Fibroblast of skin of right biceps (primary cell): ENCODE results near the gene DPH1.

ENCODE experiments used
- DNase-seq: peaks from one replicate; pipeline ENCODE4 v3.0.0-alpha.2; 2013

Gene DPH1

DNA sequence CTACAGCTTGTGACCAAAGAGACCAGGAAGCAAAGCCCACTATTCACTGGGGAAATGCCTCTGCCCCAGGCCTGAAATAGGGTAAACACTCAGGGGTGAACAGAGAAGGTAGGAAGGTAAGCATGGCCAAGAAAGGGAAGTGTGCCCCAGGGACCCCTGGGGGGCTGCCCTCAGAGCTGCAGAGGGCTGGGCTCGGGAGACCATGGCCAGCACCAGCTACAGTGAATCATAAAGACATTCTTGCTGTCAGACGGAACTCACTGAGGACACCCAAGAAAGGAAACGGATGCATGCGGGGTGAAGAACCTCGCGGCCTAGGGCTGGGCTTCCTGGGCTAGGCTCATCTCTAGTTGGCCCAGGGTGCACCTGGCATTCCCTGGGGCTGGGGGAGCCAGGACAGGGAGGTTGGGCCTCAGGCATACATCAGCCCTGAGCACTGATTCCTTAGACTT is 34.6 kb downstream of the DPH1 start:
- DNase-seq: peak; percentile 61

GRCh38 chr17:2064980-2065785 is 35.2 kb downstream of the DPH1 start:
- DNase-seq: peak; percentile 85

DNA sequence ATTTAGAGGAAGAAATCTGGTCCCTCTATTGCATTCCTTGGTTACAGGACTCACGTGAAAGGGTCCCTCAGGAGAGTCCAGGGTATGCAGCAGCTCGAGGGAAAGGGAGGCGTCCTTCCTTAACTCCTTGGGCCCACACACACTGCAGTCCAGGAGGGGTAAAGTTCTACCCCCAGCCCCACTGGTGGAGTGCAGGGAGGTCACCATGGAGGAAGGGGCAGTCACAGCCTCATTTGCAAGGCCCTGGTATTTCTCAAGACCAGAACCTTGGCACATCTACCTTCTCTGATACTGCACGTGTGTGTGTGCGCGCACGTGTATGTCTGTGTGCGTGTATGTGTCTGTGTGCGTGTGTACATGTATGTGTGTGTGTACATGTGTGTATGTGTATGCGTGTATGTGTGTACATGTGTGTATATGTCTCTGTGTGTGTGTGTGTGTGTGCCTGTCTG is 36.0 kb downstream of the DPH1 start:
- DNase-seq: no peak

- DNase-seq: peak; percentile 28
These were observed 37.2 kb downstream of the DPH1 start for GRCh38 chr17:2067048-2067561.

- DNase-seq: peak; percentile 80
These were observed 37.7 kb downstream of the DPH1 start for GRCh38 chr17:2067608-2068024.

GRCh38 chr17:2068031-2068518 is 38.1 kb downstream of the DPH1 start:
- peak; percentile 95 for DNase-seq

GRCh38 chr17:2068519-2069051 is 38.6 kb downstream of the DPH1 start:
- DNase-seq: peak; percentile 78

DNA sequence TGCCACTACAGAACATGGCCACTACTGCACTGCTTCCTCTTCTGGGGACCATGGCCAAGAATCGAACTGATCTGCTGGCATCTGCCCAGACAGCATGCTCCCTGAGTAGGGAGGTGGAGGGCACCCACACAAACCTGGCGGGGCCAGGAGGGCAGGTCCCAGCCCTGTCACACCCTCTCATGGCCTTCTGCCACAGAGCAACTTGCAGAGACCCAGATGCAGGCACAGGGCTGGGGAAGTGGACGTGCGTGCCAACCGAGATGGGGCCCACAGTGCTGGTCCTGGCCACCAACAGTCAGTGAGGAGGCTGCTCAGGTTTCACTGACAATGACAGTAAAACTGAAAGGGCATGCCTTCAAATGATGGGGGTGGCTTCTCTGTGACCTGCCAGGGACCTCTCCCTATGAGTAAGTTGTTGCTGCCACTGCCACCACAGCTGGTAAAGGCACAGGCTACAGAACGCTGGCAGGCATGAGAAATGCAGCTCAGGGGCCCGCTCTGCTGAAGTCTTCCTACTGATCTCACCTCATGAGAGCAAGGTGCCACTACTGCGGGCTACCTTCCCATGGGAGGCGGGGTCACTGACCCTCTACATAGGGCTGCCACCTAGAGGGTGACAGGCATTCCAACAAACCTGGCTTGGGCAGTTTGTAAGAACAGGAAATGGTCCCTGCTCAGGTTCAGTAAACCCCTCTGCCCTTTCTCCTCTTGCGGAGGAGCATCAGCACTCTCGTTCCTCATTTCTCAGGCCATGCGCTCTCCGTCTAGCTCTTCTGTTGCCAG is 40.5 kb downstream of the DPH1 start:
- DNase-seq: no peak

DNA sequence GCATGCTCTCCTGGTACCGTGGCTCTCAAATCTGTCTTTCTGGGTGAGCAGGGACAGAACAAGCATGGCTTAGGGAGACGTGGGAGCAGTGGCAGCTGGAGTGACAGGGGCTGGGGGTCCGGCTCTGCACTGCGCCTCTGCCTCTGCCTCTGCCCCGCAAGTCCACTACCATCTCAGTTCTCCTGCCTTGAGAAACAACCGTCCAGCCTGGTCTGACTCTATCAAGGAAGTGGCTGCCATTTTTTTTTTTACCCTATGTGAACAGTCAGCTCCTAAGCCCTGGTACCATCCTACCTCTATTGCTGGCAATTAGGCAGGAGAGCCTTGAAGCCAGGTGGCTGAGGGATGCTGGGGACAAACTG is 41.1 kb downstream of the DPH1 start:
- DNase-seq: no peak

DNA sequence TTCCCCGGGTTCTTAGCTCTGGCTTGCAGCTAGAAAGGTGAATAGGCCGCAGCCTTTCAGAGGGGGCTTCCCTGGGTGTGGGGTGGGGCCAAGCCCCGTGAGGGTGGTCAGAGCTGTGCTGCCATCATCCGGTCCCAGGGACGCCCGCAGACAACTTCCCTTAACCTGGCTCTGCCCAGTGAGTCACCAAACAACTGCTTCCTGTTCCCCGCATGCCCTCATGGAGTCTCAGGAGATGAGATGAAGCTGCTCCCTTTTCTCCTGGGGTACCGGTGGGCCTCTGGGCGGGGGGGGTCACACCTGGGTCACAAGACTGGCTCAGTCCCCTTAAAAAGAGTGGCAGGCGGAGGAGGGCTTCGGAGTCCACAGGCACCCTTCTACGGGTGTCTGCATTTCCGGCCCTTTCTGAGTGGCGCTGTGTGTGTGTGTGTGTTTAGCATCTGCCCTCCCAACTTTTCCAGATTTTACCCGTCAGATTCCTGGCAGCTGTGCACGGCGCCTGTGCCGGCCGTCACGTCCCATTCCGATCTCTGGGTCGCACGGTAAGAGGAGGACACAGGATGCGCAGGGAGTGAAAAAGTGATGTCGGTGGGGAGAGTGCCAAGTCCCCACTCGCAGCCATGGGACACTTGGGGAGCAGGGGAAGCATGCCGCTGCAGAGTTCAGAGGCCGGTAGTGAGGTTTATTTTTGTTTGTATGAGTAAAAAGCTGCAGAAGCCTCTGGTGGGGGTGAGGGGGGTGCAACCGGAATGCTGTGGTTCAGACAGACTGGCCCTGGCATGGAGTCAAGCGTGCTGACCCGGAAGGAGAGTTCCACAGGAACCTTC is 41.7 kb downstream of the DPH1 start:
- DNase-seq: peak; percentile 69

DNA sequence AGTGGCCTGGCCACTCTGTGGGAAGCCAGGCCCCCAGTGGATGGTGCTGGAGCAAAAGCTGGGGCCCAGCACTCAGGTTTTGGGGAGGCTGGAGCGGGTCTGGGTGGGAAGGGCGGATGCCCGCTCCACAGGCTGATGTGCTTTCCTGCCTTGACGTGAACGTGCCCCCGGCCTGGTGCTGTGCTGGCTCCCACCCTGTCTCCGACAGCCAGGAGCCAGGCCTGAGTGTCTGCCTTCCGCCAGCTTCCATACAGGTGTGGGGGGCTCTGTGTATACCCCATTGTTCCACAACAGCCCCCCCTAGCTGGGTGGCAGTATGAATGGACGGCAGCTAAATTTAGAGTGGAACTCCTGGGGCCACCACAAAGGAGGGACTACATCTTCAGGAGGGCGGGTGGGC is 45.0 kb downstream of the DPH1 start:
- no peak for DNase-seq

DNA sequence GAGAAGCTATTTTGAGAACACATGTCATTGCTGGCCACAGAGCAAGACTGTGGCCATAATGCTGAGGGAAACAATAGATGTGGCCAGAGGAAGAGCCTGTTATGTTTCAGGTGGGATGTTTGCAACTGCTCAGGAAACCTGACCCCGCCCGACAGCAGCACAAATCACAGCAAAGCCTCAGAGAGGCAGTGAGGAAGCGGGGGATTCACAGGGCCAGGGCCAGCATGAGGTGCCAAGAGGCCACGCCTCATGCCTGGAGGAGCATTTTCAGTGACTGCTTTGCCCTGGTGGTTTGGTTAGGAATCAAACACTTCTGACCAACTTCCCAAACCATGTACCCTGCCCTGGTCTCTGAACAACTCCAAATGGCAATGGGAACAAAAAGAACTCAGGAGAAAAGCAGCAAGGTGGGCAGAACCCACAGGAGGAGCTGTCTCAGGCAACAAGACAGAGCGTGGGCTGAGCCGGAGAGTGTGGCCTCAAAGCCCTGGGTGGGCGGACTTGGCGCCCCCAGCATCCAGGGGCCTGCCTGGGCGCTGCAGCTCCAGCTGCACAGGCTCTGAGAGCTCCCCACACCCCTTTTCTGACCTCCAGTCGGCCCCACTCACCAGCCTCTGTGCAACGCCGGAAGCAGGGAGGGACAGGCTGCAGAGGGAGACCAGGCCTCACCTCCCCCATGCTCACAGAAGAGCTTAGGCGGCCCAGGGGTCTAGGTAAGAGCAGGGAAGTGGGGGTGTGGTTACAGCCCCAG is 45.6 kb downstream of the DPH1 start:
- peak; percentile 53 for DNase-seq

DNA sequence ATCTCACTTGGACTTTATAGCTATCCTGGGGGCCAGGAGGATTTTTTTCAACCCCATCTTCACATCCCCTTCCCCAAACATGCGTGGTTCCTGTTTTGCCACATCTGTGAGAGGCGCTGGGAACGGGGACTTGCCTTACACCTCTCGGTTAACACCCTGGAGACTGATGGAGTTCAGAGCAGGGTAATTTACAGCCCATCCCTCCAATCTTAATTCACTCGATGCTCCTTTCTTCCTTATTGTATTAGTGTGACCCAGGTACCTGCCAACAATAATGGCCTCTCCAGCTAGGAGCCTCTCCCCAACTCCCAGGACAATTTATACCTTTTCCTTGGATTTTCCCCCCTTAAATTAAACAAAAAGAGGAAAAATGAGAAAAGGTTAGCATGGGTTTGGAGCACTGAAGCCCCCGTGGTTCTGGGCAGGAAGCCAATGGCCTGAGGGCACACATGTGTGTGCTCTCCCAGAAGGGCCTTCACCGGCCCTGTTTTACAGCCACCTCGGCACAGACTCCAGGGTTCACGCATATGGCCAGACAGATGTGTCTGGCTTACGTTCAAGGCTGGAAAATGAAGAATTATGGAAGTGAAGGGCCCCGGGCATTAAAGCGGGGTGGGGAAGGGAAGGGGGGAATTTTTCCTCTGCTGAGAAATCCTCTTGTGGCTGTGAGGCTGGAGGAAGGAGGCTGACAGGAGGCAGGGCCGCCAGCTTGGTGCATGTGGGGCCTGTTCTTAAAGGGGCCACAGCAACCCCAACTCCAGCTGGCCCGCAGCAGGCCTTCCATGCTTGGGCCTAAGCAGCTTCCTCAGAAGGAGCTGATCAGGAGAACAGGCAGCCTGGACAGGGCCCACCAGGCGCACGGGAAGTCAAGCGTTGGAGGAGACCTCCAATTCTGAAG is 46.4 kb downstream of the DPH1 start:
- DNase-seq: peak; percentile 43

GRCh38 chr17:2077040-2077439 is 47.1 kb downstream of the DPH1 start:
- DNase-seq: peak; percentile 15

DNA sequence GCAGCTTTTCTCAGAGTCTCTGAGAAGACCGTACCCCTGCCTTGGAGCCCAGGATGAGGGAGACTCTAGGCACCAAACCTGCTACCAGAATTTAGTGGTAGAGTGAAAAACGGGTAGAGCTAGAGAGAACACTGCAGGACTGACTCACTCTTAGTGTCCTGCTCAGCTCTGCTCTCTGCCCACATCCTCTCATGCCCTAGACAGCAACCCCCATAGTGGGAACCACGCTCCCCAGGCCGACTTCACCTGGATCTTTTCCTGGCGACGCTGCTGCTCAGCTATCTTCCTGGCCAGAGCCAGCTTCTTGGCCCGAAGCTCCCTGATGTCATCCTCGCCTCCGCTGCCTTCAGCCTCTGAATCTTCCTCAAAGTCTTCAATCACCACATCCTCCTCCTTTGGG is 51.6 kb downstream of the DPH1 start:
- peak; percentile 75 for DNase-seq

DNA sequence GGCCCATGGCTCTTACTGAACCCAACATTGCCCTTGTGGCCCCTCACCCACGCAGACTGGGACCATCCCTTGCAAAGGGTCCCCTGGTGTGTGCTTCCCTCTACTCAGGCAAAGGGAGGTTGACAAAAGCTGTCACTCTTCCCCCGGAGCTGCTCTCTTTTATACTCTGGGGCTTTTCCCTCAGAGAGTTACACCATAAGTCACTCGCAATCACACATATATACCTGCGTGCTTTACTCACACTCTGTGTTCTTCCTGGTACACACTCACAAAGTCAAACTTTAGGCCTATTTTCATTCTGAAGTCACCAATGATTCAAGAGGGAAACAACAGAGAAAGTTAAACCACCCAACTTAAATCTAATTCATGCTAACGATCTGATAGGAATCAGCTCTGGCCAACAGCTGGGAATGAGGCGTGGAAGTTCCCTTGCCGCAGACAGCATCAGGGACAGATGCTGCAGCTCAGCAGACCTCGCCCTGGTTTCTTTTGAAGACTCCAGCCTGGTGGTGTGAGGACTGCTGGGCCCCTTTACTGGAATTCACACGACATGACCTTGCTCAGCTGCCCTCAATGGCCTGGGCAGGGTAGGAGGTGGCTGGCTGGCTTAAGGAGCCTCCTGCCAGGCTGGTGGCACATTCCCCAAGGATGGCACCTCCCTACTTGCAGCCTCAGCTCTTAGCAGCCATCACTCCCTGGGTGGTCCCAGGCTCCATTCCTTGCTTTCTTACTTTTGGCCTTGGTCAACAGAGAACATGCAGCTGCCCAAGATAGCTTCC is 52.2 kb downstream of the DPH1 start:
- peak; percentile 43 for DNase-seq

DNA sequence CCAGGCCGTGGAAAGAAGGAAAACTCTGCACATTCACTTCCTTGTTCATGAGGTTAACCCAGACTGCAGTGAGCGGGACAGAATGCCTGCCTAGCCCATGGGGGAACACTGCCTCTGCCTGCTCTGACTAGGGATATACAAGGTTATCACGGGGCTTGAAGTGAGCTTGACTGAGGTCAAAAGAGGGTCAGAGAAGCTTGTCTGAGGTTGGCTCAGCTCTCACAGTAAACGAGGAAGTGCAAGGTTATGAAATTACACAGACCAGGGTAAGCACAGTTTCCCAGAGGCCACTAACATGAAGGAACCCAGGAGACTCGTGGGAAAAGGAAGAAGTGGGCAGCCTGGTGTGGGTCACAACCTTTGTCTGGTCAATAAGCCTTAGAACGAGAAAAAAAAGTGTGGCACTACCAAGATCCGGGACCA is 53.7 kb downstream of the DPH1 start:
- no peak for DNase-seq

DNA sequence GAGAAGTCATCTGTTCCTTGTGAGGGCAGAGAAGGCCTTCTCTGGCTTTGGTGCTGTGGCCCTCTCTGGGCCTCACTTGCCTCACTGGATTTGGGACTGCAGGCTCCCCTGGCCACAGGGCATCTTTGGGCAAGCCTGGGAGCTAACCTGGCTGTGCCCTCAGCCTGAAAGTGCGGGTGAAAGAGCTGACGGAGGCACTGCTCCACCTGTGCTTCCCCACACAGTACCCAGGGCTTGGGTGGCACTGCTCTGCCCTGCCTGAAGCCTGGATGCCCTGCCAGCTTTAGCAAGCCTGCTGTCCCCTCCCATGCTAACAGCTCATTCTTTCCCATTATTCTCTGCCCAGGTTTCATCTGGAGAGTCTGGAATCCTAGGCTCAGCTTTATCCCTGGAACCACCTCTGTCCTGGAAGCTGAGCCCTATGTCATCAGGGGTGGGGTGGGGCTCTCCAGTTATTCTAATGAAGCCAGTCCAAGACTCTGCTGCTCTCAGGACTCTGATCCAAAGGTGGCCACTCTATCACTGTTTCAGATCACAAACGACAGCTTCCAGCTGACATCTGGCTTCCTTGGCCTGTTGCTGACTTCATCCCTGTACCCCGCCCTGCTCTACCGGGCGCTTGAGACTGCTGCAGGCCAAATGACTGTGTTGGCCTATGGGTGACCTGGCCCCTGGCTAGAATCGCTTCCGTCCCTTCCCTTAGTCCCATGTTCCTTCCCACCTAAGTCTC is 54.2 kb downstream of the DPH1 start:
- peak; percentile 51 for DNase-seq
